ENCODE results near the gene SPPL2A.
"Not testable (repeated sequence)": the region's sequence is repeated elsewhere in the genome, so short reads cannot be mapped to it uniquely, and the experiment has no call there.

Gene SPPL2A

GRCh38 chr15:50712018-50712417 is 53.5 kb downstream of the SPPL2A start:
- FAIRE-seq (no peak), DNase-seq (ENCODE audit: insufficient read length) (no peak)
- TF ChIP-seq TAF1 (IDR thresholded peaks at IDR 0.05; ENCODE audit: borderline replicate concordance, low read depth, low read length) (no peak), POLR2AphosphoS5 (IDR thresholded peaks at IDR 0.05; ENCODE audit: low read depth, low read length) (no peak), POLR2A (IDR thresholded peaks at IDR 0.05; ENCODE audit: low read depth, low read length) (no peak)

GRCh38 chr15:50710585-50710984 is 54.9 kb downstream of the SPPL2A start:
- FAIRE-seq (peak; percentile 51), DNase-seq (ENCODE audit: insufficient read length) (no peak)
- TF ChIP-seq POLR2AphosphoS5 (IDR thresholded peaks at IDR 0.05; ENCODE audit: low read depth, low read length) (no peak), POLR2A (IDR thresholded peaks at IDR 0.05; ENCODE audit: low read depth, low read length) (no peak), TAF1 (IDR thresholded peaks at IDR 0.05; ENCODE audit: borderline replicate concordance, low read depth, low read length) (no peak)

GRCh38 chr15:50707878-50708427 is 57.6 kb downstream of the SPPL2A start:
- TF ChIP-seq POLR2AphosphoS5 (IDR thresholded peaks at IDR 0.05; ENCODE audit: low read depth, low read length) = no peak
- TF ChIP-seq TAF1 (IDR thresholded peaks at IDR 0.05; ENCODE audit: borderline replicate concordance, low read depth, low read length) = no peak
- TF ChIP-seq POLR2A (IDR thresholded peaks at IDR 0.05; ENCODE audit: low read depth, low read length) = no peak
- FAIRE-seq = no peak
- DNase-seq (ENCODE audit: insufficient read length) = no peak

GRCh38 chr15:50702762-50703334 is 62.7 kb downstream of the SPPL2A start:
- TF ChIP-seq POLR2AphosphoS5 (IDR thresholded peaks at IDR 0.05; ENCODE audit: low read depth, low read length) (no peak), POLR2A (IDR thresholded peaks at IDR 0.05; ENCODE audit: low read depth, low read length) (no peak), TAF1 (IDR thresholded peaks at IDR 0.05; ENCODE audit: borderline replicate concordance, low read depth, low read length) (no peak)
- FAIRE-seq = no peak
- DNase-seq (ENCODE audit: insufficient read length) = no peak

- DNase-seq (ENCODE audit: insufficient read length) (no peak), FAIRE-seq (no peak)
- TF ChIP-seq TAF1 (IDR thresholded peaks at IDR 0.05; ENCODE audit: borderline replicate concordance, low read depth, low read length) (no peak), POLR2A (IDR thresholded peaks at IDR 0.05; ENCODE audit: low read depth, low read length) (no peak), POLR2AphosphoS5 (IDR thresholded peaks at IDR 0.05; ENCODE audit: low read depth, low read length) (no peak)
Measured at GRCh38 chr15:50698101-50698500, 67.4 kb downstream of the SPPL2A start.

GRCh38 chr15:50697109-50697797 is 68.3 kb downstream of the SPPL2A start:
- no peak for FAIRE-seq
- no peak for DNase-seq (ENCODE audit: insufficient read length)
- TF ChIP-seq TAF1 (IDR thresholded peaks at IDR 0.05; ENCODE audit: borderline replicate concordance, low read depth, low read length) (no peak), POLR2A (IDR thresholded peaks at IDR 0.05; ENCODE audit: low read depth, low read length) (no peak), POLR2AphosphoS5 (IDR thresholded peaks at IDR 0.05; ENCODE audit: low read depth, low read length) (no peak)

- not testable (repeated sequence) for FAIRE-seq; DNase-seq (ENCODE audit: insufficient read length)
Measured at GRCh38 chr15:50694634-50695165, 70.8 kb downstream of the SPPL2A start.

- FAIRE-seq = no peak
- no peak for DNase-seq (ENCODE audit: insufficient read length)
- TF ChIP-seq TAF1 (IDR thresholded peaks at IDR 0.05; ENCODE audit: borderline replicate concordance, low read depth, low read length) (no peak), POLR2A (IDR thresholded peaks at IDR 0.05; ENCODE audit: low read depth, low read length) (no peak), POLR2AphosphoS5 (IDR thresholded peaks at IDR 0.05; ENCODE audit: low read depth, low read length) (no peak)
Measured at GRCh38 chr15:50687302-50687902, 78.1 kb downstream of the SPPL2A start.

DNA sequence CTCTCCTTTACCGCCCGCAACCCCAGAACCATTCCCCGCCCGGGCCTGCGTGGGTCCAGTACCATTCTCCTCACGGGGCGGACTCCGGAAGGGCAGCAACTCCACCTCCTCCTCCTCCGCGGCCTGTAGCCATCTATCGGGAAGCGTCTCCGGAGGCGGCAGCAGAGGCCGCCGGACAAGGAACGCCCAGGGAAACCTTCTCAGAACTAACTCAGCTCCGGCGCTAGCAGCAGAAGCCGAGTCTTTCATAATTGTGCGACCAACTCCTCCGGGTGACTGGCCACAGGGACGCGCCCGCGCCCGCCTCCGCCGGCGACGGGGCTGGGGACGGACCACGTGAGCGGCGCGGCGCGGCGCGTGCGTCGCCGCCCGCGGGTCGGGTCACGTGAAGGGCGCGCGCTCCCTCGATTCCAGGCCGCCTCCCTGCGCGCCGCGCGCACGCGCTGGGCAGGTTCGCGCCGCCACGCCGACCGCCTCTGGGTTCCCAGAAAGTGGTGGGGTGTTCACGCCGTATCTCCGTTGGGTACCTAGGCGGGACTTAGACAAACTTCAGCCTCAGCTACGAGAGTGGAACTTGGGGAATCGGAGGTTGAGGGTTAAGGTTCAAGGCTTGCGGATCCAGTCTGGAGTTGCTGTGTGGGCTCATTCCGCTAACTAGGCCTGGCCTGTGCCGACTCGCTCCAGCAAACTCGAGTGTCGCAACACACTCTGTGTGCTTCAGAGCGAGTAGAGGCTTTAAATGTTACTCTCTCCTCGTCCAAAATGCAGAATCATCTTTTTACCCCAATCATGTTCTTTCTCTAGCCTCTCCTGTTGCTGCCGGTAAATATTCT is 78.8 kb downstream of the SPPL2A start, which contains the start of gene TRPM7:
TRPM7 (minus strand) TSS at position 329 of the 833 bp plus-strand sequence; CDS start at position 65, 264 bp downstream.
- peak; percentile 95 for FAIRE-seq
- TF ChIP-seq POLR2AphosphoS5 (IDR thresholded peaks at IDR 0.05; ENCODE audit: low read depth, low read length) = peak; percentile 86; the same call in 1 of the 2 replicates
- peak; percentile 84 for TF ChIP-seq POLR2A (IDR thresholded peaks at IDR 0.05; ENCODE audit: low read depth, low read length)
- TF ChIP-seq TAF1 (IDR thresholded peaks at IDR 0.05; ENCODE audit: borderline replicate concordance, low read depth, low read length) = peak; percentile 47; the same call in 1 of the 2 replicates

GRCh38 chr15:50685976-50686468 is 79.5 kb downstream of the SPPL2A start:
- no peak for FAIRE-seq
- TF ChIP-seq TAF1 (IDR thresholded peaks at IDR 0.05; ENCODE audit: borderline replicate concordance, low read depth, low read length) = 0 out of 2 replicates have a peak, but pooled peaks have one; percentile 19
- no peak for TF ChIP-seq POLR2A (IDR thresholded peaks at IDR 0.05; ENCODE audit: low read depth, low read length)
- no peak for TF ChIP-seq POLR2AphosphoS5 (IDR thresholded peaks at IDR 0.05; ENCODE audit: low read depth, low read length)
- peak; percentile 47 for DNase-seq (ENCODE audit: insufficient read length)

More for the DNA sequence above, 78.8 kb downstream of the SPPL2A start, which contains the start of gene TRPM7:
- DNase-seq (ENCODE audit: insufficient read length) = peak; percentile 74
